GM10847 (cell line): ENCODE measurements around the gene SPTAN1.

ENCODE experiments used
- POLR2A ChIP-seq: IDR thresholded peaks from 2 replicates; pipeline ENCODE4 v1.6.1; 2011; ENCODE audit not compliant: insufficient read length; ENCODE audit errors: extremely low read depth

SPTAN1 gene

DNA sequence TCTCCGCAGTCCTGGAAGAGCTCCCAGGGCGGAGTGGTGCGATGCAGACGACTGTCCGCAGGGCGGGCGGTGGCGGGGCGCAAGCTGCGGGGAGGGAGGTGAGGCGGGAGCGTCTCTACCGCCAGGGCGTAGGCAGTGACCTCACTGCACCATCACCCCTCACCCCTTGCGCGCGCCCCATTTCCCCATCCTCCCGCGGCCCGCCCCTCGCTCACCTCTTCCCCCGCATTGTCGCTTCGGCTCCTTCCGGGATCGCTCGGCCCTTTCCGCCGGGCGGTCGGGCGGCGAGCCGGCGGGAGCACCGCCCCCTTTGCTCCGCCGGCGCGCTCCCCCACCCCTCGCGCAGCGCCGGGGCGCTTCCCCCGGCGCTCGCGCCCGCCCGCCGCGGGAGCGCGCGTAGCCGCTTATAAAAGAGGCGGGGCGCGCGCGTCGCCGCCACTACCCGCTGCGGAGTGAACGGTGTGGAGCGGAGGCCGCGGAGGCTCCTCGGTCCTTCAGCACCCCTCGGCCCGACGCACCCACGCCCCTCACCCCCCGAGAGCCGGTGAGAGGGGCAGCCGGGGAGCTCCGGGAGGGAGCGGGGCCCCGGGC lies at the start of gene SPTAN1:
SPTAN1 (plus strand) TSS at position 435 of the 591 bp plus-strand sequence. CDS start 14,154 bp downstream, outside the sequence.
- peak; percentile 99 for TF ChIP-seq POLR2A

DNA sequence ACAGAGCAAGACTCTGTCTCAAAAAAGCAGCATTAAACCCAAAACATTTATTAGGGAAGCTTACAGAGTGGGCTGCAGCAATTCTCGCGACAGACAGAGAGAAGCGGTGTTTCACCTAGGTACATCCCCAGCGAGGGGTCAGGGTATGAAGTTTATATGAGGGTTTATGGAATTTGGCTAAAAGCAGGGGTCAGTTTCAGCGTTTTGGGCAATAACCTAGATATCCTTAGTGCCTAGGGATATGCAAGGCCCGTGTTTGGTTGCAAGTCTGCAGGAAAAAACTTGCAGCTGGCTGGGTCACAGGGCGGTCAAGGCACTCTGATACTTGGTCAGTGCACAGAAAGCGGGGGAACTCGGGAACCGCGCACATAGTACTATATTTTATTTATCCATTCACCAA lies 48.5 kb upstream of the SPTAN1 start:
- TF ChIP-seq POLR2A: no peak

DNA sequence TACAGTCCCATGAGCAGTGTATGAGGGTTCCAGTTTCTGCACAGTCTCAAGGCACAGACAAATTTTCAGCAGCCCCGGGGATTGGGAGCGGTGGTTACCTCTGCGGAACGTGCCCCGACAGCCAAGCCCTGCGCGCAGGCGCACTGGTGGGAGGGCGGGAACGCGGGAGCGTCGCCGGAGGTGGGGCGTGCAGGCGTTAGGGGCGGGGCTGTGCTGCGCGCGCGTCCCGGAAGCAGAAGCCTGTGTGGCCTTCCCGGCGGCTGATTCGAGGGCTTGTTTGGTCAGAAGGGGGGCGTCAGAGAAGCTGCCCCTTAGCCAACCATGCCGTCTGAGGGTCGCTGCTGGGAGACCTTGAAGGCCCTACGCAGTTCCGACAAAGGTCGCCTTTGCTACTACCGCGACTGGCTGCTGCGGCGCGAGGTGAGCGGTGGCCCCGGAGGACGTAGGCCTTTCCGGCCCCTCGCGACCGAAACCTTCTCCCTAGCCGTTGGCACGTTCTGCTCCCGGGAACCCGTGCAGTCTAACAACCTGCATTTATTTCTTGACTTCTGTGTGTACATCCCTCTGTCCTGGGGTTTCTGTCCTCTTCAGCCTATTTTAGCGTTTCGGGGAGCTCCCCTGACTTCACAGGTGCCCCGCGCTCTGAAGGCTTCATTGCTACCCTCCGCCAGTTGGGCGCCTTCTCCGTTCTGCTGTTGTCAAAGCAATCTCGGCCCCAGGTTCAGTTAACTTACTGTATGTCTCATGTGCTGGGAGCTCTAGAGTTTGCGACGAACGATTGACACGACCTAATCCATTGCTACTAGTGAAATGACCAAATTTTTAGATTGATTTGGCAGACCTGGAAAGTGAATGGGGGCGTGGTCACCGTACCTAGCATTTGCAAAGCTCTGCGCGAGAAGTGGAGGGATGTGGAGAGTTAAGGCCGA lies 47.6 kb upstream of the SPTAN1 start, which contains the start of gene GLE1:
GLE1 (plus strand) TSS at position 235 of the 929 bp plus-strand sequence; CDS start at position 322, 87 bp downstream.
- peak; percentile 80 for TF ChIP-seq POLR2A

DNA sequence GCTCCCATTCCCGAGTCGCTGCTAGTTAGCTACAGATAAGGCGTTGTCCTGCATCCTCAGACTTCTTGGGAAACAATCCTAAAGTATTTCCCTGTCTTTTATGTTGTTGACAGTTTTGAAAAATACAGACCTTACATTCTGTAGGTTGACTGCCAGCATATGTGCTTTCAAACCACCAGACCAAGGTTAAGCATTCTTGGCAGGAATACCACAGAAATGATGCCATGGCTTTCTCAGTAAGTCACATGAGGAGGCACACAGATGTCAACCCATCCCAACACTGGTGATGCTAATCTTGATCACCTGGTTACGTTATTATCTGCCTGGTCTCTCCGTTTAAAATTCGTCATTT lies 47.0 kb upstream of the SPTAN1 start:
- TF ChIP-seq POLR2A: no peak

- no peak for TF ChIP-seq POLR2A
Measured at GRCh38 chr9:128512820-128513219, 39.6 kb upstream of the SPTAN1 start.

- TF ChIP-seq POLR2A: no peak
Measured at GRCh38 chr9:128521956-128522355, 30.4 kb upstream of the SPTAN1 start.

DNA sequence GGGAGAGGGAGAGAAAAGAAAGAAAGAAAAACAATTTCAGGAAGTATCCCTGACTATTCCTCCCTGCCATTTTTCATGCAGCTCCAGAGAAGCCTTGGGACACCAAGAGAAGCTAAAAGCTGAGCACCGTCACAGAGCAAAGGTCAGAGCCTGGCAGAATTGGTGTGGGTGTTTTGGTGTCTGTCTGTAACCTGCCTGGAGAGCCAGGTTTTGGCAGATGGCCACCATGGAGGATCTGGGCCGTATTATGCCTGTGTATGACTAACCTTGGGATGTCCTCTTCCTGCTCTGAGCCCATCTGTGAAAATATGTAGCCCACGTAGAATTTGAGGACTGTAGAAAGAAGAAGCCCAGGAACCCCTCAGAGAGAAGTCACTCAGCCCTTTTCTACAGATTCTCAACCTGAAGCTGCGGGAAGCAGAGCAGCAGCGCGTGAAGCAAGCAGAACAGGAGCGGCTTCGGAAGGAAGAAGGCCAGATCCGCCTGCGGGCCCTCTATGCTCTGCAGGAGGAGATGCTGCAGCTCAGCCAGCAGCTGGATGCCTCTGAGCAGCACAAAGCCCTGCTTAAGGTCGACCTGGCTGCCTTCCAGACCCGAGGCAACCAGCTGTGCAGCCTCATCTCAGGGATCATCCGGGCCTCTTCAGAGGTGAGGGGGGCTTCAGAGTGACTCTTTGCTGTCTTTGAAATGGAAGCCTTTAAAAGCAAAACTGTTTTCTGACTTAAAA lies 29.0 kb upstream of the SPTAN1 start:
- TF ChIP-seq POLR2A: no peak

DNA sequence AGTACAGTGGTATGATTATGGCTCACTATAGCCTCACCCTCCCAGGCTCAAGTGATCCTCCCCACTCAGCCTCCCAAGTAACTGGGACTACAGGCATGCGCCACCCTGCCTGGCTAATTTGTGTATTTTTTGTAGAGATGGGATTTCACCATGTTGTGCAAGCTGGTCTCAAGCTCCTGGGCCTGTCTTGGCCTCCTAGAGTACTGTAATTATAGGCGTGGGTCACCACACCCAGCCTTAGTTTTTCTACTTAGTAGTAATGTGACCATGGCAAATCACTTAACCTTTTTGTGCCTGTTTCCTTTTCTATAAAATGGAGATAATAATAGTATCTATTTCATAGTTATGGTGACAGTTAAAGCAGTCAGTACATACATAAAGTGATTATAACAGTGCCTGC lies 25.7 kb upstream of the SPTAN1 start:
- no peak for TF ChIP-seq POLR2A

DNA sequence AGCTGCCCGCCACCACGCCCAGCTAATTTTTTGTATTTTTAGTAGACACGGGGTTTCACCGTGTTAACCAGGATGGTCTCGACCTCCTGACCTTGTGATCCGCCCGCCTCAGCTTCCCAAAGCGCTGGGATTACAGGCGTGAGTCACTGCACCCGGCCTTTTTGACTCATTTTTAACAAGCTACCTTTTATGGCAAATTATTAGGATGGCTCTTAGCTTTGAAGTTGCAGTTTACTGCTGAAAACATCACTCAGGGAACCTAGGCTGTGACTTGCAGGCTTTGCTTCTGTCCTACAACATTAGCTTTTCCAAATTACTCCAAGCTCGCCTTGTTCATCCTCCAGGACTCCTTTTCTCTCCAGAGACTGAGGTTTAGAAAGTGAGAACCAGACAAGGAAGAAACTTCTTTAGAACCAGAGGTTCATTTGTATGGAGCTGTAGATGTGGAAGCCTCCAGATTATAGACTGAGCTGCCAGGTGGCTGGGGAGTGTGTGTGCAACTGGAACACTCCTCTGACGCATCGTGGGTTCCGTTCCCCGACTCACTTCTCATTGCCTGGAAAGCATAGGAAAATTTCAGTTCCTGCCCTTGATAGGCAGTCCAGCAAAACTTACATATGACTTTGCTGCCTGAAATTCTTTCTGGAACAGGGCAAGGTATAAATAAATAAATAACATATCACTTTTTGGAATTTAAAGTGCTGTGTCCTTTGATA lies 23.8 kb upstream of the SPTAN1 start:
- no peak for TF ChIP-seq POLR2A

DNA sequence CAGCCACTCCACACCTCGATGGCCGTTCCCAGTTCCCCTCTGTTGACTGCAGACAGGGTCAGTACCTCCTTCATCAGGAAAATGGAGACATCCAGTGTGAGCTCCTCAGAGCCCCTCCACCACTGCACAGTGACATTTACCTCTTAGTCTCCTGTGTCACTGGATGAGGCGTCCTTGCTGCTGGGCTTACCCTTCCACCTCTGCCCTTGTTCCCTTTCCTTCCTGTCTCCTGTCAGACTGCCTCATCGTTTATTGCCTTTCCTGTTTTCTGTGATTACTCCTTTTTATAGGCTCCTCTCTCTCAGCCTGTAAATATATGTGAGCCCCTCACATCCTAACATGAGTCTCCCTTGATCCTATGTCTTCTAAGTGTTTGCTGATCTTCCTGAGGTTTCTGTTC lies 23.2 kb upstream of the SPTAN1 start:
- TF ChIP-seq POLR2A: no peak

DNA sequence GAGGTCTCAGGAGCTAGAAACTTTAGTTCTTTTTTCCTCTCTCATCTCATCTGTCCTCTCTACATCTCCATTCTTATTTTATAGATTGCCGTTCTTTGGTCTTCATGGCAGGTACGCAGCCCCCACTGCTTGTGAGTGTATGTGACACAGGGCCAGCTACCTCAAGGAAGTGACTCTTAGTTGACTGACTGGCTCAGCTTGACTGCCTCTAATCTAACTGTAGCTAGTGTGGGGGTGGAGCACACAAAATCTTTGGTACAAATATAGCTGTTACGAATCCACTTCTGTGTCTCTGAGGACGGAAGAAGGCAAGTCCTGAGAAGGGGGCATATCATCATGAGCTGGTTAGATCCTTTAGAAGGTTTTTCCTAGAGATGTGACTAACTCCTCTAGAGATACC lies 19.8 kb upstream of the SPTAN1 start:
- no peak for TF ChIP-seq POLR2A

DNA sequence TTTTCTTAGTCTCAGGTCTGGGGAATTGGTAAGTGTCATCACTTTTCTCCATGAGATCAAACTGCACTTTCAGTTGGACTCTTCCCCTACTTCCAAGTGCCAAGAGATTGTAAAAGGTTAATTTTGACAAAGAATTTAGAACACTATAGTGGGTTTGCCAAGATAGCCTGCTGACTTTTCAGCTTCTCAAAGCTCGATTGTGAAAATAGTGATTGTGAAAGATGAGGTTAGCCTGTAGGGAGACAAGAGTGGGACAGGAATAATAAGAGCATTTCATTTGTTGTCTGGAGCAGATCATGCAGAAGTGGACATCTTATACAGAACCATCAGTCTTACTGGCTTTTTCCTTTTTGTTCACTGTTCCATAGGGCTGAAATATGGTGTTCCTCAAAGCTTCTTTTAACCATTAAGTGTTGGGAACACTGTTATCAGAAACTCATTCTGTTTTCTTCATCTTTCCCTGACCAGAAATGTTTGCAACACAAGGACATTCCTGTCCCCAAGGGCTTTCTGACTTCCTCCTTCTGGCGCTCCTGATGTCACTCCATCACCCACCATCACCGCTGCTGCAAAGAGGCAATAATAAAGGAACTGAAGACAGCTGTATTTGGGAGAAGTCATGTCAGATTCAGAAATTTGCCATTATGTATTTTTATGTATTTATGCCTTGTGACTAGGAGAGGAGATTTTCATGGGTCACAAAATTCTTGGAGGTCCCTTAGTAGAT lies 11.6 kb upstream of the SPTAN1 start:
- TF ChIP-seq POLR2A: no peak

GRCh38 chr9:128546504-128546903 lies 5.9 kb upstream of the SPTAN1 start:
- no peak for TF ChIP-seq POLR2A

- TF ChIP-seq POLR2A: no peak
Measured at GRCh38 chr9:128548876-128549275, 3.5 kb upstream of the SPTAN1 start.
